CD4-positive, alpha-beta T cell (primary cell): Measurements from ENCODE around the gene ING3. TPM values are rescaled to one million over a fixed set of nuclear protein-coding genes. Genes with fewer than 3 reads are reported as not detected.

Source experiments
- ATAC-seq: fragments of 200-7000 bp; cut with Tn5 transposase; one replicate; pipeline ENCODE4 v1.10.0; 2022; ENCODE audit warnings: mild to moderate bottlenecking; ENCODE audit not compliant: poor library complexity
- CTCF ChIA-PET: fragments of 350-600 bp; sonication (Branson Sonifier 250); formaldehyde crosslinking; loops from one replicate; lab custom pipeline; 2021; ENCODE audit warnings: antibody characterized with exemption, inconsistent platforms; lab: Charles Lee
- POLR2A ChIA-PET: fragments of 350-600 bp; sonication (Branson Sonifier 250); formaldehyde crosslinking; loops from one replicate; lab custom pipeline; 2021; ENCODE audit warnings: antibody characterized with exemption, inconsistent platforms; lab: Charles Lee
- DNase-seq, 14 experiments: peaks; one replicate each; pipeline ENCODE4 v3.0.0-alpha.2; 2013 to 2020; ENCODE audit warnings: mixed read lengths in 2 of 14
- H3K27ac ChIP-seq, 2 donors: one replicate each; pipeline versions ENCODE4 v1.5.1 to v1.7.0; 2013; ENCODE audit warnings: low read length in 2 of 2, low read depth in 1 of 2, mild to moderate bottlenecking in 1 of 2
- H3K27me3 ChIP-seq, 2 experiments: 1 replicate in 1 of 2; 2 replicates in 1 of 2; pipeline versions ENCODE4 v1.6.1 to v1.7.0; 2013; ENCODE audit warnings: low read length in 2 of 2, control low read depth in 1 of 2, mild to moderate bottlenecking in 1 of 2, moderate library complexity in 1 of 2; ENCODE audit not compliant: insufficient read depth in 2 of 2, control insufficient read depth in 1 of 2
- H3K36me3 ChIP-seq: one replicate; pipeline ENCODE4 v1.6.1; 2013; ENCODE audit warnings: low read length, control low read depth; ENCODE audit not compliant: insufficient read depth
- H3K4me1 ChIP-seq: one replicate; pipeline ENCODE4 v1.6.1; 2013; ENCODE audit warnings: low read length, control low read depth; ENCODE audit not compliant: insufficient read depth
- H3K4me3 ChIP-seq: one replicate; pipeline ENCODE4 v1.5.1; 2013; ENCODE audit warnings: mild to moderate bottlenecking, low read length, moderate library complexity
- H3K9me3 ChIP-seq, 2 experiments: 1 replicate in 1 of 2; 2 replicates in 1 of 2; pipeline versions ENCODE4 v1.6.1 to v1.7.0; 2013; ENCODE audit warnings: low read length in 2 of 2, mild to moderate bottlenecking in 2 of 2, control low read depth in 1 of 2, moderate library complexity in 1 of 2; ENCODE audit not compliant: control insufficient read depth in 1 of 2, insufficient read depth in 1 of 2
- H3K27ac Mint-ChIP-seq: one replicate; pipeline ENCODE4 v1.8.0; 2020; ENCODE audit warnings: mixed read lengths
- H3K27me3 Mint-ChIP-seq: one replicate; pipeline ENCODE4 v1.8.0; 2021; ENCODE audit warnings: mixed read lengths
- H3K36me3 Mint-ChIP-seq: one replicate; pipeline ENCODE4 v1.8.0; 2021; ENCODE audit warnings: low read depth, mixed read lengths
- H3K4me1 Mint-ChIP-seq: one replicate; pipeline ENCODE4 v1.8.0; 2021; ENCODE audit warnings: low read depth, mixed read lengths
- H3K4me3 Mint-ChIP-seq: one replicate; pipeline ENCODE4 v1.8.0; 2020; ENCODE audit warnings: mild to moderate bottlenecking, mixed read lengths
- H3K9me3 Mint-ChIP-seq: one replicate; pipeline ENCODE4 v1.8.0; 2020; ENCODE audit warnings: mixed read lengths
- CTCF ChIP-seq: fragments of 200-600 bp; IDR thresholded peaks from one replicate; pipeline ENCODE4 v1.8.0; 2022; ENCODE audit warnings: antibody characterized with exemption, mild to moderate bottlenecking
- intact Hi-C, 2 experiments: fragments of 100-400 bp; cut with DNase I in 1 of 2; cut with micrococcal nuclease in 1 of 2; formaldehyde crosslinking; loops; one replicate each; pipeline versions ENCODE4 v1.15.1 to v1.9.0; 2023 to 2025; cut with DNase I, micrococcal nuclease
- total RNA-seq, 174 experiments: library from RNA in 2 of 174; stranded (reverse) in 2 of 174; gene quantifications; one replicate each; pipeline ENCODE4 v1.2.3 and lab custom pipeline; 2021 to 2026

Gene ING3
- total RNA-seq, 2 experiments from 2014 or later: 37.9 to 39.3 TPM

GRCh38 chr7:121005996-121006584 lies 55.5 kb downstream of the ING3 start:
- no peak overlapping the region for H3K4me3 ChIP-seq
- no peak for TF ChIP-seq CTCF
- H3K4me3 Mint-ChIP-seq: no peak overlapping the region
- H3K4me1 ChIP-seq: no peaks in the 10 kb centered on the region
- no peaks in the 10 kb centered on the region for H3K36me3 Mint-ChIP-seq
- DNase-seq (no peak), ATAC-seq (no peak)
- H3K9me3 Mint-ChIP-seq: no peaks in the 10 kb centered on the region
- POLR2A ChIA-PET: no interaction called here
- intact Hi-C loops: no loop called here
- no peaks in the 10 kb centered on the region for H3K36me3 ChIP-seq
- peaks cover 0 to 19% of the 10 kb centered on the region in 2 experiments for H3K27me3 ChIP-seq
- H3K27me3 Mint-ChIP-seq: peaks cover 40% of the 10 kb centered on the region
- no peaks in the 10 kb centered on the region for H3K4me1 Mint-ChIP-seq
- H3K27ac Mint-ChIP-seq: no peak overlapping the region
- no peak overlapping the region for H3K27ac ChIP-seq
- H3K9me3 ChIP-seq: no peaks in the 10 kb centered on the region
- CTCF ChIA-PET: no interaction called here

DNA sequence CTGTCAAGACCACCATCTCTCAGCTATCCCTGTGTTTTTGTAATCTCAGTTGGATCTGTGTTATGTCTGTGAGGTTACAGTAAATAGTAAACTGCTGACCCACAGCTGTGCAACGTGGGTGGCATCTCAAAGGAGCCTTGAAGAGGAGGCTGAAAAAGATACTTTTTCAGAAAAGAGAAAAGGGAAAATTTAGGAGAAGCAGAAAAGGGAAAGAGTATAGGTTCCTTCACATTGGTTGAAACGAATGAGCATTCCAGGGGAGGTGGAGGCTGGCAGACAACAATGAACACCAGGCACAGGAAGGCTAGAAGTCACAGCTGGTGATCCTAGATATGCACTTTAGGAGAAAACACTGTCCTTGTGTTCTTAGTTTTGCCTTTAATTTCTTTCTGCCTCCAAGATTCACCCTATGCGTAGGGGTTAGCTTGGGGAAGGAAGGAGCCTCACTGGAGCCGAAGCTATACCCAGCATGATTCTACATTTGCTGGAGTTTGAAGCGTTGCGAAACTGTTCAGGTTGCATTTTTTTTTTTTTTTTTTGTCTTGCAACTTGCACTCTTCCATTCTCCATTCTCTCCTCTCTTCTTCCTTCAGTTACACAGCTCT lies 56.2 kb downstream of the ING3 start:
- peaks cover 0 to 19% of the 10 kb centered on the region in 2 experiments for H3K27me3 ChIP-seq
- CTCF ChIA-PET: interaction anchor here (0.7 kb wide), 2 partner anchors 48 to 443 kb away, joined by 3 to 4 read pairs; no protein-coding TSS in a partner anchor
- no peaks in the 10 kb centered on the region for H3K36me3 ChIP-seq
- H3K9me3 Mint-ChIP-seq: no peaks in the 10 kb centered on the region
- H3K9me3 ChIP-seq: no peaks in the 10 kb centered on the region
- H3K27me3 Mint-ChIP-seq: peaks cover 40% of the 10 kb centered on the region
- no peak for DNase-seq
- no peaks in the 10 kb centered on the region for H3K4me1 Mint-ChIP-seq
- H3K36me3 Mint-ChIP-seq: no peaks in the 10 kb centered on the region
- intact Hi-C loops: no loop called here
- no peak for ATAC-seq
- no peak for TF ChIP-seq CTCF
- H3K4me1 ChIP-seq: no peaks in the 10 kb centered on the region
- H3K4me3 Mint-ChIP-seq: no peak overlapping the region
- H3K4me3 ChIP-seq: no peak overlapping the region
- no peak overlapping the region for H3K27ac ChIP-seq
- no peak overlapping the region for H3K27ac Mint-ChIP-seq
- POLR2A ChIA-PET: interaction anchor here (0.7 kb wide), 1 partner anchor 22 kb away, joined by 3 read pairs; no protein-coding TSS in a partner anchor

DNA sequence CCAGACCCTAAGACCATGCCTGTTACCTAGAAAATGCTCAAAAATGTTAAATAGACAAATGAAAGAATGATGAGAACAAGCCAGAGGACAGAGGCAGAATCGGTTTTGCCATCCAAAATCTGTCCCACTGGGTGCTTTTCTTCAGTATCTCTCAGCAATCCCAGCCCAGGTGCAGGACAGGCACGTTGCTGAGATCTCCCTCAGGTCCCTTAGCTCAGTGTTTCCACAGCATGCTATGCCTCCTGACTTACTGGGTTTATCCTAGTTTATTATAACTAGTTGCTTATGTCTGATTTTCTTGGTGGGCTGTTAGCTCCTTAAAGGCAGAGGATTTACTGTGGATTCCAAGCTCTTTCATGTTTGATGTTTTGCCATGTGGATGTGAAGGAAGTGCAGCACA lies 58.2 kb downstream of the ING3 start:
- no peaks in the 10 kb centered on the region for H3K9me3 ChIP-seq
- H3K27me3 ChIP-seq: peaks cover 0 to 12% of the 10 kb centered on the region in 2 experiments
- no peak overlapping the region for H3K27ac ChIP-seq
- H3K36me3 ChIP-seq: no peaks in the 10 kb centered on the region
- ChIA-PET CTCF (no interaction called here), POLR2A (interaction anchor here (1.5 kb wide), 1 partner anchor 13 kb away, joined by 6 read pairs; no protein-coding TSS in a partner anchor)
- no peak overlapping the region for H3K4me3 ChIP-seq
- DNase-seq (no peak), ATAC-seq (no peak)
- H3K27me3 Mint-ChIP-seq: peaks cover 31% of the 10 kb centered on the region
- TF ChIP-seq CTCF: no peak
- no peaks in the 10 kb centered on the region for H3K36me3 Mint-ChIP-seq
- no peak overlapping the region for H3K27ac Mint-ChIP-seq
- H3K9me3 Mint-ChIP-seq: no peaks in the 10 kb centered on the region
- H3K4me1 Mint-ChIP-seq: no peaks in the 10 kb centered on the region
- H3K4me1 ChIP-seq: no peaks in the 10 kb centered on the region
- intact Hi-C loops: no loop called here
- no peak overlapping the region for H3K4me3 Mint-ChIP-seq
